ENCODE results near the gene HOXD13. TPM values are rescaled to one million over a fixed set of nuclear protein-coding genes. Genes with fewer than 3 reads are reported as not detected.

Gene HOXD13
- total RNA-seq, 1 experiment from 2014 or later: 0.36 TPM

DNA sequence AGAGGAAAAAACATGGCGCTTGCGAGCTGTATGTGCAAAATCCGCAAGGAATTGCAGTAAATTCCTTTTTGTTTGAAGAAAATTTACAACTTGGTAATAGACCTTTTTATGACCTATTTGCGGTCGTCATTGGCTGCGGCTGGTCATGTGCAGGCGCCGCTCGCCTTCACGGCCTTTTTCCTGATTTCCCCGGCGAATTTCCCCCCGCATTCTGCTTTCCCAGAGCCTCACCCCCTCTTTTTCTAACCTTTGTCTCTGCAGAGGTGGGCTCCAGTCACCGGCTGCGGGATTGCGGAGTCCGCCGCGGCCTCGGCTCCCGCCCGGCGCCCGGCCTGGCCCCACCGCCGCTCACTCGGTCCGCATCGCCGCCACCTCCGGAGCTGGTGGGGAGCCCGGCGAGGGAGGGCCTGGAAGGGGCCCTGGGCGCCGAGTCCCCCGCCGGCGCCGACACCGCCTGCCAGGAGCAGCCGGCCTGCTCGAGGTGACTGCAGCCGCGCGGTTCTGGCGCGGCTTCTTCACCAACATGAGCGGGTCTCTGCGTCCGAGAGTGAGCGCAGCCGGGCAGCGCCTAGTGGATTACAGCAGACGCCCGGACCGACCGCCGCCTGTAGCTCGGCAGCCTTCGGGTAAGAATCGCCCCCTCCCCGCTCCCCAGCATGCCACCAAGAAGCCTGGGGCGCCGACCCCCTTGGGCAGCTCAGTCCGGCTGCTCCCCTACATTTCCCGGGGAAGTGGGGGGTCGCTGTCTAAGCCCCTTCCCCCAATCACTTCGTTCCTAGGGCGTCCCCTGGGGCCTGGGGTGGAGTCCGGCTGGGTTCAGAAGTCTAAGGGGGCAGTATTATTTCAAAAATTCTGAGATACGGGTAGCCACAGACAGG lies 44.1 kb downstream of the HOXD13 start:
- H3K4me1 ChIP-seq (ENCODE audit: insufficient read depth, low read length): peaks cover 18% of the 10 kb centered on the region
- H3K79me2 ChIP-seq (ENCODE audit: low read length): peaks cover 21% of the 10 kb centered on the region
- H3K4me3 ChIP-seq (ENCODE audit: low read length): peak overlapping the region; percentile 91
- peak overlapping the region; percentile 15 for H3K27ac ChIP-seq (ENCODE audit: low read length)
- intact Hi-C loops (cut with micrococcal nuclease): loop anchor here (2.0 kb wide), 2 partner anchors 132 to 310 kb away; partner anchors contain the start of gene MTX2
- POLR2A ChIA-PET (ENCODE audit: unreplicated experiment): interaction anchor here (0.5 to 0.6 kb wide), 3 partner anchors 399 to 650 kb away, joined by 3 to 4 read pairs (median 4); no protein-coding TSS in a partner anchor
- H2AFZ ChIP-seq (ENCODE audit: low read length): peak overlapping the region; percentile 90
- peaks cover 4% of the 10 kb centered on the region for H3F3A ChIP-seq (ENCODE audit: low read length, unreplicated experiment)
- peak overlapping the region; percentile 94 for H3K4me2 ChIP-seq (ENCODE audit: low read length)
- DNase-seq (peak; percentile 56), ATAC-seq (peak; percentile 54)
- no peaks in the 10 kb centered on the region for H3K36me3 ChIP-seq (ENCODE audit: low read depth, low read length)
- H3K9me3 ChIP-seq (ENCODE audit: low read length): no peaks in the 10 kb centered on the region
- CTCF ChIA-PET: interaction anchor here (0.6 to 1.1 kb wide), 4 partner anchors 418 to 1061 kb away, joined by 3 read pairs; no protein-coding TSS in a partner anchor
- no peaks in the 10 kb centered on the region for H4K20me1 ChIP-seq (ENCODE audit: low read length)
- BruUV-seq (replicated peaks): no TSS peak
- TF ChIP-seq, protein P1, sequence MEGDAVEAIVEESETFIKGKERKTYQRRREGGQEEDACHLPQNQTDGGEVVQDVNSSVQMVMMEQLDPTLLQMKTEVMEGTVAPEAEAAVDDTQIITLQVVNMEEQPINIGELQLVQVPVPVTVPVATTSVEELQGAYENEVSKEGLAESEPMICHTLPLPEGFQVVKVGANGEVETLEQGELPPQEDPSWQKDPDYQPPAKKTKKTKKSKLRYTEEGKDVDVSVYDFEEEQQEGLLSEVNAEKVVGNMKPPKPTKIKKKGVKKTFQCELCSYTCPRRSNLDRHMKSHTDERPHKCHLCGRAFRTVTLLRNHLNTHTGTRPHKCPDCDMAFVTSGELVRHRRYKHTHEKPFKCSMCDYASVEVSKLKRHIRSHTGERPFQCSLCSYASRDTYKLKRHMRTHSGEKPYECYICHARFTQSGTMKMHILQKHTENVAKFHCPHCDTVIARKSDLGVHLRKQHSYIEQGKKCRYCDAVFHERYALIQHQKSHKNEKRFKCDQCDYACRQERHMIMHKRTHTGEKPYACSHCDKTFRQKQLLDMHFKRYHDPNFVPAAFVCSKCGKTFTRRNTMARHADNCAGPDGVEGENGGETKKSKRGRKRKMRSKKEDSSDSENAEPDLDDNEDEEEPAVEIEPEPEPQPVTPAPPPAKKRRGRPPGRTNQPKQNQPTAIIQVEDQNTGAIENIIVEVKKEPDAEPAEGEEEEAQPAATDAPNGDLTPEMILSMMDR (conservative IDR thresholded peaks at IDR 0.05; ENCODE audit: low read depth, low read length): no peak; the same call in 1 of the 2 replicates
- TF ChIP-seq EZH2phosphoT487 (IDR thresholded peaks at IDR 0.05; ENCODE audit: borderline replicate concordance, low read length): no peak
- TF ChIP-seq EZH2 (IDR thresholded peaks at IDR 0.05; ENCODE audit: low read length, unreplicated experiment): no peak
- H3K9me2 ChIP-seq (replicated peaks; ENCODE audit: low read length): no peaks in the 10 kb centered on the region
- H3K27me3 ChIP-seq (ENCODE audit: low read length): no peaks in the 10 kb centered on the region
- H3K9ac ChIP-seq (ENCODE audit: low read length): peak overlapping the region; percentile 73

DNA sequence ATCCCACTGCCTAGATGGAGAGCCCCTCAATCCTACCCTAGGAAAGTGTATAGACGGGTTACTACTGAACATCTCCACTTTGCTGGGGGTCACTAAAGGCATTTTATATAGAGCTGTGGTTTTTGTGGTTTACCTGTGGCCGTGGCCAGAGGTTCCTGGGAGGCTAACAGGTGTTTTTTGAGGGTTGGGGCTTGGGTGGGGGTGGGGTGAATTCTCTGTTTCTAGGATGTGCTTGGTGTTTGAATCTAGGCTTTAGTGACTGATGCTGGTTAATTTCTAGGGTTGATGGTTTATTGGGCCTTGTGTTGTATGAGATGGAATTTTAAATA lies 44.7 kb downstream of the HOXD13 start:
- Histone ChIP-seq H2AFZ (ENCODE audit: low read length) (peak overlapping the region; percentile 90), H3K4me3 (ENCODE audit: low read length) (peak overlapping the region; percentile 91)
- POLR2A ChIA-PET (ENCODE audit: unreplicated experiment): interaction anchor here (0.5 kb wide), 1 partner anchor 649 kb away, joined by 4 read pairs; no protein-coding TSS in a partner anchor

More for the DNA sequence above, 44.7 kb downstream of the HOXD13 start:
- Histone ChIP-seq H3K27ac (ENCODE audit: low read length) (no peak overlapping the region), H3K4me1 (ENCODE audit: insufficient read depth, low read length) (peaks cover 17% of the 10 kb centered on the region), H3F3A (ENCODE audit: low read length, unreplicated experiment) (peaks cover 4% of the 10 kb centered on the region), H3K79me2 (ENCODE audit: low read length) (peaks cover 21% of the 10 kb centered on the region), H3K36me3 (ENCODE audit: low read depth, low read length) (no peaks in the 10 kb centered on the region), H3K9me2 (replicated peaks; ENCODE audit: low read length) (no peaks in the 10 kb centered on the region), H3K27me3 (ENCODE audit: low read length) (no peaks in the 10 kb centered on the region), H4K20me1 (ENCODE audit: low read length) (no peaks in the 10 kb centered on the region), H3K4me2 (ENCODE audit: low read length) (peak overlapping the region; percentile 94), H3K9ac (ENCODE audit: low read length) (peak overlapping the region; percentile 73), H3K9me3 (ENCODE audit: low read length) (no peaks in the 10 kb centered on the region)
- no TSS peak for BruUV-seq (replicated peaks)
- intact Hi-C loops (cut with micrococcal nuclease): loop anchor here (2.0 kb wide), 2 partner anchors 132 to 310 kb away; partner anchors contain the start of gene MTX2
- TF ChIP-seq EZH2 (IDR thresholded peaks at IDR 0.05; ENCODE audit: low read length, unreplicated experiment): no peak
- no peak for TF ChIP-seq EZH2phosphoT487 (IDR thresholded peaks at IDR 0.05; ENCODE audit: borderline replicate concordance, low read length)
- TF ChIP-seq, protein P1 (conservative IDR thresholded peaks at IDR 0.05; ENCODE audit: low read depth, low read length): no peak
- ATAC-seq: no peak
- CTCF ChIA-PET: interaction anchor here (1.1 kb wide), 1 partner anchor 515 kb away, joined by 3 read pairs; no protein-coding TSS in a partner anchor
- DNase-seq: no peak

Measured in PC-3 (cell line).